Testis (tissue), 3 donors: ENCODE data around the gene RAD50. TPM values are rescaled to one million over a fixed set of nuclear protein-coding genes. Genes with fewer than 3 reads are reported as not detected.

ENCODE experiments used
- DNase-seq: peaks from one replicate; pipeline ENCODE4 v3.0.0-alpha.2; 2019
- H3K27ac ChIP-seq, 2 donors: fragments of 200-600 bp; sonication (generic); one replicate each; pipeline ENCODE4 v1.5.1; 2019
- H3K27me3 ChIP-seq: fragments of 200-600 bp; sonication (generic); one replicate; pipeline ENCODE4 v1.5.1; 2019
- H3K36me3 ChIP-seq: fragments of 200-600 bp; sonication (generic); one replicate; pipeline ENCODE4 v1.5.1; 2017; ENCODE audit warnings: low read depth; ENCODE audit errors: missing control alignments
- H3K4me1 ChIP-seq: fragments of 200-600 bp; sonication (generic); one replicate; pipeline ENCODE4 v1.5.1; 2019
- H3K4me3 ChIP-seq, 2 donors: fragments of 200-600 bp; sonication (generic); one replicate each; pipeline ENCODE4 v1.5.1; 2017 to 2019
- H3K9me3 ChIP-seq: fragments of 200-600 bp; sonication (generic); one replicate; pipeline ENCODE4 v1.5.1; 2017
- POLR2A ChIP-seq: fragments of 450-650 bp; IDR thresholded peaks from one replicate; pipeline ENCODE4 v1.6.1; 2017; ENCODE audit warnings: antibody characterized with exemption, mild to moderate bottlenecking, moderate library complexity
- WGBS, 2 donors: methylation state at CpG; one replicate each; pipeline ENCODE4 v1.1.5; 2018; 5-methylcytosine and 5-hydroxymethylcytosine counted together
- intact Hi-C: fragments of 100-400 bp; cut with DNase I; formaldehyde crosslinking; loops from one replicate; pipeline ENCODE4 v1.15.1; 2023; ENCODE audit warnings: low total_unique reads
- polyA plus RNA-seq: library from polyadenylated mRNA; stranded (reverse); fragments of 350-450 nt; fragmentation: Illumina TruSeq; extraction: RNeasy Lipid Tissue Mini Kit (QIAGEN cat#74804); gene quantifications from one replicate; pipeline ENCODE4 v1.2.3, GENCODE V29; 2014; ENCODE audit warnings: low read depth, low replicate concordance; ENCODE audit not compliant: insufficient read depth
- total RNA-seq, 2 donors: library from RNA; depleted of rRNA; stranded (reverse); fragments of >200 nt; gene quantifications; one replicate each; pipeline ENCODE4 v1.2.3, GENCODE V29; 2016
- TF ChIP-seq, protein P1 (sequence below), 3 experiments: fragments of 450-650 bp in 2 of 3; fragments of 200-600 bp in 1 of 3; sonication (generic) in 1 of 3; IDR thresholded peaks; one replicate each; pipeline ENCODE4 v1.5.1; 2016 to 2019; ENCODE audit warnings: antibody characterized with exemption in 3 of 3, mild to moderate bottlenecking in 2 of 3, moderate library complexity in 1 of 3

Gene RAD50
- total and polyA plus RNA-seq, 3 donors from 2014 or later = 5.0 to 41.6 (median 38.6) TPM

DNA sequence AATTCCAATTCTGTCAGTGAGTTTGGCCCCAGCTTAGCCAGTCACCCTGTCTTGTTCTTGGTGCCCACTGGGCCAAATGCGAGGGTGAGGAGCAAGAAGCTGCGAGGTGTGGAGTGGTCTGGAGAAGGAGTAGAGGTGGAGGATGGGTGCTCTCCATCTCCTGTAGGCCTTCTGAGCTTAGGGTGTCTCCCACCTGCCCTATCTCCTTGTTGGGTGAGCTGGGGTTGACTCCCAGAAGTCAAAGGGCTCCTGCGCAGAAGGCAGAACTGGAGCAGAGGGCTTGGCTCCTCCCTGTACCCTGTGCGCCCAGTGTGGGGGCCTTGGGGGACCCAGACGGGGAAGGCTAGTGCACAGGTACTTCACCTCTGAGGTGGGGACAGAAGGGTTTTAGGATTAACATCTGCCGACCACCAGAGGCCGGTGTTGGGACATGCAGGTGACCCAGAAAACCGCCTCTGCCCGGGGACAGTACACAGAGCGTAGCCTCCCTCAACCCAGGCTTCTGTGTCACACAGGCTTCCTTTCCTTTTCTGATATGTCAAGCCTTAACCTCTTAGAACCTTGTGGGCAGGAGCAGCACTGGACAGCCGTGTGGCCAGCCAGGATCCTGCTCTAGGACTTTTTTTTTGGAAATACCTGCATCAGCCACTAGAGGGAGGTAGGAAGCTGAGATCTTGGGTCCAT, 30.3 kb upstream of the RAD50 start:
- H3K27ac ChIP-seq = no peak overlapping the region
- TF ChIP-seq, protein P1, sequence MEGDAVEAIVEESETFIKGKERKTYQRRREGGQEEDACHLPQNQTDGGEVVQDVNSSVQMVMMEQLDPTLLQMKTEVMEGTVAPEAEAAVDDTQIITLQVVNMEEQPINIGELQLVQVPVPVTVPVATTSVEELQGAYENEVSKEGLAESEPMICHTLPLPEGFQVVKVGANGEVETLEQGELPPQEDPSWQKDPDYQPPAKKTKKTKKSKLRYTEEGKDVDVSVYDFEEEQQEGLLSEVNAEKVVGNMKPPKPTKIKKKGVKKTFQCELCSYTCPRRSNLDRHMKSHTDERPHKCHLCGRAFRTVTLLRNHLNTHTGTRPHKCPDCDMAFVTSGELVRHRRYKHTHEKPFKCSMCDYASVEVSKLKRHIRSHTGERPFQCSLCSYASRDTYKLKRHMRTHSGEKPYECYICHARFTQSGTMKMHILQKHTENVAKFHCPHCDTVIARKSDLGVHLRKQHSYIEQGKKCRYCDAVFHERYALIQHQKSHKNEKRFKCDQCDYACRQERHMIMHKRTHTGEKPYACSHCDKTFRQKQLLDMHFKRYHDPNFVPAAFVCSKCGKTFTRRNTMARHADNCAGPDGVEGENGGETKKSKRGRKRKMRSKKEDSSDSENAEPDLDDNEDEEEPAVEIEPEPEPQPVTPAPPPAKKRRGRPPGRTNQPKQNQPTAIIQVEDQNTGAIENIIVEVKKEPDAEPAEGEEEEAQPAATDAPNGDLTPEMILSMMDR (IDR thresholded peaks at IDR 0.05) = peak; percentile 59 to 92 (median 79)
- no peak for TF ChIP-seq POLR2A
- peak; percentile 42 for DNase-seq
- H3K4me1 ChIP-seq = no peaks in the 10 kb centered on the region
- no peaks in the 10 kb centered on the region for H3K9me3 ChIP-seq
- WGBS, 2 donors = 46 to 61% methylated on average over 8 to 11 of the region's 11 CpGs
- no peaks in the 10 kb centered on the region for H3K27me3 ChIP-seq
- intact Hi-C loops = no loop called here
- H3K4me3 ChIP-seq = no peak overlapping the region
- H3K36me3 ChIP-seq = no peaks in the 10 kb centered on the region

- no peaks in the 10 kb centered on the region for H3K9me3 ChIP-seq
- no peaks in the 10 kb centered on the region for H3K27me3 ChIP-seq
- H3K36me3 ChIP-seq = no peaks in the 10 kb centered on the region
- H3K27ac ChIP-seq = no peak overlapping the region
- TF ChIP-seq POLR2A = no peak
- TF ChIP-seq, protein P1 (IDR thresholded peaks at IDR 0.05) = no peak
- WGBS, 2 donors = 71 to 78% methylated on average over 8 of the region's 8 CpGs
- H3K4me3 ChIP-seq = no peak overlapping the region
- intact Hi-C loops = no loop called here
- no peaks in the 10 kb centered on the region for H3K4me1 ChIP-seq
- no peak for DNase-seq
Observed at GRCh38 chr5:132526974-132527564, 29.7 kb upstream of the RAD50 start.

- intact Hi-C loops = no loop called here
- H3K4me3 ChIP-seq = no peak overlapping the region
- no peak for DNase-seq
- no peaks in the 10 kb centered on the region for H3K9me3 ChIP-seq
- TF ChIP-seq, protein P1 (IDR thresholded peaks at IDR 0.05) = no peak
- TF ChIP-seq POLR2A = no peak
- 82 to 95% methylated on average over 2 of the region's 2 CpGs for WGBS, 2 donors
- no peaks in the 10 kb centered on the region for H3K27me3 ChIP-seq
- no peaks in the 10 kb centered on the region for H3K36me3 ChIP-seq
- H3K27ac ChIP-seq = no peak overlapping the region
- H3K4me1 ChIP-seq = no peaks in the 10 kb centered on the region
Observed at GRCh38 chr5:132528021-132528420, 28.8 kb upstream of the RAD50 start.

- Histone ChIP-seq H3K4me3 (no peak overlapping the region), H3K27ac (no peak overlapping the region), H3K4me1 (no peaks in the 10 kb centered on the region), H3K36me3 (no peaks in the 10 kb centered on the region), H3K9me3 (no peaks in the 10 kb centered on the region), H3K27me3 (no peaks in the 10 kb centered on the region)
- 72 to 89% methylated on average over 6 of the region's 6 CpGs for WGBS, 2 donors
- TF ChIP-seq, protein P1 (IDR thresholded peaks at IDR 0.05) = no peak
- no peak for TF ChIP-seq POLR2A
- intact Hi-C loops = no loop called here
- no peak for DNase-seq
Observed at GRCh38 chr5:132528866-132529634, 27.7 kb upstream of the RAD50 start.
